HepG2 (cell line): ENCODE results near the gene MMP24OS. TPM values are rescaled to one million over a fixed set of nuclear protein-coding genes. Genes with fewer than 3 reads are reported as not detected.

Source experiments
- ARID2 ChIP-seq: sonication (generic); formaldehyde crosslinking; IDR thresholded peaks from 2 replicates; pipeline ENCODE4 v1.8.1; 2022; ENCODE audit warnings: mild to moderate bottlenecking, missing genetic modification reagents, borderline replicate concordance
- BCL6 ChIP-seq: IDR thresholded peaks from 2 replicates; pipeline ENCODE4 v1.6.1; 2016; ENCODE audit warnings: missing genetic modification reagents, missing compliant biosample characterization
- EHMT2 ChIP-seq: fragments of 200-600 bp; sonication (generic); IDR thresholded peaks from 2 replicates; pipeline ENCODE4 v1.7.0; 2017; ENCODE audit warnings: antibody characterized with exemption, low read depth, low read length, borderline replicate concordance
- ETV6 ChIP-seq: sonication (generic); formaldehyde crosslinking; conservative IDR thresholded peaks from 2 replicates; pipeline ENCODE4 v1.4.0; 2020; ENCODE audit warnings: missing genetic modification reagents
- GTF2F1 ChIP-seq: fragments of 150-350 bp; IDR thresholded peaks from 2 replicates; pipeline ENCODE4 v1.6.1; 2014; ENCODE audit warnings: low read length
- HMGA1 ChIP-seq: sonication (generic); formaldehyde crosslinking; conservative IDR thresholded peaks from 2 replicates; pipeline ENCODE4 v1.4.0; 2020; ENCODE audit warnings: missing genetic modification reagents
- KMT2A ChIP-seq: sonication (generic); formaldehyde crosslinking; IDR thresholded peaks from 2 replicates; pipeline ENCODE4 v1.4.0; 2020; ENCODE audit warnings: missing genetic modification reagents
- NR2F1 ChIP-seq, 2 experiments: fragments of 450-650 bp in 1 of 2; formaldehyde crosslinking in 1 of 2; IDR thresholded peaks; 2 replicates each; pipeline versions ENCODE4 v1.5.0 to v1.6.1; 2016 to 2020; ENCODE audit warnings: mild to moderate bottlenecking in 1 of 2, missing compliant biosample characterization in 1 of 2, missing genetic modification reagents in 1 of 2, moderate library complexity in 1 of 2
- PAF1 ChIP-seq: IDR thresholded peaks from 2 replicates; pipeline ENCODE4 v1.6.1; 2016; ENCODE audit warnings: missing genetic modification reagents, missing compliant biosample characterization
- RXRA ChIP-seq: sonication (generic); formaldehyde crosslinking; IDR thresholded peaks from 2 replicates; pipeline ENCODE4 v1.5.1; 2020; ENCODE audit warnings: missing genetic modification reagents
- ZFP41 ChIP-seq: sonication (generic); formaldehyde crosslinking; IDR thresholded peaks from 2 replicates; pipeline ENCODE4 v1.4.0; 2020; ENCODE audit warnings: mild to moderate bottlenecking, missing genetic modification reagents, borderline replicate concordance
- ZNF331 ChIP-seq: sonication (generic); formaldehyde crosslinking; IDR thresholded peaks from 2 replicates; pipeline ENCODE4 v1.4.0; 2020; ENCODE audit warnings: missing genetic modification reagents
- ZNF562 ChIP-seq: sonication (generic); formaldehyde crosslinking; IDR thresholded peaks from 2 replicates; pipeline ENCODE4 v1.8.0; 2022; ENCODE audit warnings: missing genetic modification reagents, borderline replicate concordance
- ZNF768 ChIP-seq: sonication (generic); formaldehyde crosslinking; IDR thresholded peaks from 2 replicates; pipeline ENCODE4 v1.4.0; 2020; ENCODE audit warnings: missing genetic modification reagents
- polyA plus RNA-seq, 8 experiments: library from polyadenylated mRNA; depleted of rRNA in 3 of 8; stranded (reverse) in 7 of 8; unstranded in 1 of 8; fragments of >200 nt; fragmentation: Illumina TruSeq in 4 of 8; extraction: Trizol in 4 of 8; gene quantifications; 2 replicates each; pipeline versions ENCODE4 v1.2.1 to v1.2.3, GENCODE V29; 2011 to 2016; ENCODE audit warnings: low read depth in 4 of 8, missing spikeins in 1 of 8, mixed read lengths in 1 of 8; ENCODE audit not compliant: insufficient read depth in 1 of 8
- total RNA-seq, 5 experiments: library from RNA; depleted of rRNA; stranded (reverse); fragments of >200 nt; fragmentation: Illumina TruSeq; extraction: Trizol; gene quantifications; 2 replicates each; pipeline ENCODE4 v1.2.3, GENCODE V29; 2016; ENCODE audit warnings: low read depth in 1 of 5
- TF ChIP-seq, protein P1 (sequence below): sonication (generic); formaldehyde crosslinking; IDR thresholded peaks from 2 replicates; pipeline ENCODE4 v1.4.0; 2020; ENCODE audit warnings: missing genetic modification reagents
- TF ChIP-seq, protein P2 (sequence below): sonication (generic); formaldehyde crosslinking; IDR thresholded peaks from 2 replicates; pipeline ENCODE4 v1.4.0; 2020; ENCODE audit warnings: missing genetic modification reagents, mild to moderate bottlenecking, borderline replicate concordance
- TF ChIP-seq, protein P3 (sequence below): sonication (generic); formaldehyde crosslinking; IDR thresholded peaks from 2 replicates; pipeline ENCODE4 v1.4.0; 2020; ENCODE audit warnings: missing genetic modification reagents, low read depth, mild to moderate bottlenecking, borderline replicate concordance
- TF ChIP-seq, protein P4 (sequence below): sonication (generic); formaldehyde crosslinking; IDR thresholded peaks from 2 replicates; pipeline ENCODE4 v1.9.0; 2022; ENCODE audit warnings: low read depth, missing genetic modification reagents
- TF ChIP-seq, protein P5 (sequence below): sonication (generic); formaldehyde crosslinking; IDR thresholded peaks from 2 replicates; pipeline ENCODE4 v1.5.0; 2020; ENCODE audit warnings: missing genetic modification reagents
- TF ChIP-seq, protein P6 (sequence below): fragments of 450-650 bp; IDR thresholded peaks from 2 replicates; pipeline ENCODE4 v1.6.1; 2016

MMP24OS gene
- total and polyA plus RNA-seq, 2 of the 13 experiments (the other 11 are each of a cell fraction or from before 2014, with no cell fraction given) = 6.0 to 8.5 TPM

DNA sequence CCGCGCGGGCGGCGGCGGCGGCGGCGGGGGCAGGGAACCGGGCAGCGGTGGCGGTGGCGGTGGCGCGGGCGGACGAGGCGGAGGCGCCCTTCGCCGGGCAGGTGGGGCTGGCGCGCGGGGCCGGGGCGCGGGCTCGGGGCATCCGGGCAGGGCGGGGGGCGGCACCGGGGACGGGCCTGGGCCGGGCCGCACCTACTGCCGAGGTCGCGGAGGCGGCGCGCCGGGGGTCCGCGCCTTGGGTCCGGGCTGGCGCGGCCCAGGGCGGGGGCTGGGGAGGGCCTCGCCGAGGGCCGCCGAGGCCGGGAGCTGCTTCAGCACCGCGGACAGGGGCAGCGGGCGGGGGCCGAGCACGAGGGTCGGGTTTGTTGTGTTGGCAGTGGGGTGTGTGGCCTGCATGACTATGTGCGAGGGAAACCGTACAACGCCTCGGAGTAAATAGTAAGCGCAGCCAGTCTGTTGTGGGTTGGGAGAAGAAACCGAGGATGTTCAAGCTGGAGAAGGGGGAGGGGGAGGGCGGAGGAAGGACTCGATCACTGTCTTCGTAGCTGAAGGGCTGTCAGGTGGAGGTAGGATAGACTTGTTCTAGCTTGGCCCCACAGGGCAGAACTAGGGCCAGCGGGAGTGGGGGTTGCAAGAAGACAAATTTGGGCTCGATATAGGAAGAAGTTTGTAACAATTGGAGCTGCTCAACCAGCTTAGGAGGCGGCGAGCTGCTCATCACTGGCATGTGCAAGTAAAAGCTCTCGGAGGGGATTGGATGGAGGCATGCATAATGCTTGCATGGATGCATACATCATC, 50.8 kb downstream of the MMP24OS start (continued):
- TF ChIP-seq, protein P1, sequence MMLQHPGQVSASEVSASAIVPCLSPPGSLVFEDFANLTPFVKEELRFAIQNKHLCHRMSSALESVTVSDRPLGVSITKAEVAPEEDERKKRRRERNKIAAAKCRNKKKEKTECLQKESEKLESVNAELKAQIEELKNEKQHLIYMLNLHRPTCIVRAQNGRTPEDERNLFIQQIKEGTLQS (CRISPR knock-in tag) = peak; percentile 85
- TF ChIP-seq RXRA (CRISPR knock-in tag) (peak; percentile 56), ZNF562 (CRISPR knock-in tag) (no peak), KMT2A (CRISPR knock-in tag) (peak; percentile 65; the same call in 1 of the 2 replicates), HMGA1 (CRISPR knock-in tag) (no peak), GTF2F1 (no peak), ZFP41 (CRISPR knock-in tag) (peak; percentile 76; the same call in 1 of the 2 replicates), EHMT2 (peak; percentile 98), ZNF331 (CRISPR knock-in tag) (peak; percentile 96), ARID2 (CRISPR knock-in tag) (peak; percentile 59; the same call in 1 of the 2 replicates), BCL6 (CRISPR knock-in tag) (peak; percentile 76), PAF1 (CRISPR knock-in tag) (no peak), ZNF768 (peak; percentile 89), NR2F1 (CRISPR knock-in tag; IDR thresholded peaks at IDR 0.05) (peak in 1 of 2 experiments; percentile 8; a peak in 1 of 4 replicates), ETV6 (peak; percentile 95; the same call in 1 of the 2 replicates)
- TF ChIP-seq, protein P2, sequence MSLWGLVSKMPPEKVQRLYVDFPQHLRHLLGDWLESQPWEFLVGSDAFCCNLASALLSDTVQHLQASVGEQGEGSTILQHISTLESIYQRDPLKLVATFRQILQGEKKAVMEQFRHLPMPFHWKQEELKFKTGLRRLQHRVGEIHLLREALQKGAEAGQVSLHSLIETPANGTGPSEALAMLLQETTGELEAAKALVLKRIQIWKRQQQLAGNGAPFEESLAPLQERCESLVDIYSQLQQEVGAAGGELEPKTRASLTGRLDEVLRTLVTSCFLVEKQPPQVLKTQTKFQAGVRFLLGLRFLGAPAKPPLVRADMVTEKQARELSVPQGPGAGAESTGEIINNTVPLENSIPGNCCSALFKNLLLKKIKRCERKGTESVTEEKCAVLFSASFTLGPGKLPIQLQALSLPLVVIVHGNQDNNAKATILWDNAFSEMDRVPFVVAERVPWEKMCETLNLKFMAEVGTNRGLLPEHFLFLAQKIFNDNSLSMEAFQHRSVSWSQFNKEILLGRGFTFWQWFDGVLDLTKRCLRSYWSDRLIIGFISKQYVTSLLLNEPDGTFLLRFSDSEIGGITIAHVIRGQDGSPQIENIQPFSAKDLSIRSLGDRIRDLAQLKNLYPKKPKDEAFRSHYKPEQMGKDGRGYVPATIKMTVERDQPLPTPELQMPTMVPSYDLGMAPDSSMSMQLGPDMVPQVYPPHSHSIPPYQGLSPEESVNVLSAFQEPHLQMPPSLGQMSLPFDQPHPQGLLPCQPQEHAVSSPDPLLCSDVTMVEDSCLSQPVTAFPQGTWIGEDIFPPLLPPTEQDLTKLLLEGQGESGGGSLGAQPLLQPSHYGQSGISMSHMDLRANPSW (CRISPR knock-in tag) = no peak
- TF ChIP-seq, protein P3, sequence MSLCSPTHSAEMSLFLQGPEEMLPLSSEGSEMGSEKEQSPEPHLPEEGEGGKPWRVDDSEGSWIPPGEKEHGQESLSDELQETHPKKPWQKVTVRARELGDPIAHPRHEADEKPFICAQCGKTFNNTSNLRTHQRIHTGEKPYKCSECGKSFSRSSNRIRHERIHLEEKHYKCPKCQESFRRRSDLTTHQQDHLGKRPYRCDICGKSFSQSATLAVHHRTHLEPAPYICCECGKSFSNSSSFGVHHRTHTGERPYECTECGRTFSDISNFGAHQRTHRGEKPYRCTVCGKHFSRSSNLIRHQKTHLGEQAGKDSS (CRISPR knock-in tag) = peak; percentile 93; the same call in 1 of the 2 replicates
- TF ChIP-seq, protein P4, sequence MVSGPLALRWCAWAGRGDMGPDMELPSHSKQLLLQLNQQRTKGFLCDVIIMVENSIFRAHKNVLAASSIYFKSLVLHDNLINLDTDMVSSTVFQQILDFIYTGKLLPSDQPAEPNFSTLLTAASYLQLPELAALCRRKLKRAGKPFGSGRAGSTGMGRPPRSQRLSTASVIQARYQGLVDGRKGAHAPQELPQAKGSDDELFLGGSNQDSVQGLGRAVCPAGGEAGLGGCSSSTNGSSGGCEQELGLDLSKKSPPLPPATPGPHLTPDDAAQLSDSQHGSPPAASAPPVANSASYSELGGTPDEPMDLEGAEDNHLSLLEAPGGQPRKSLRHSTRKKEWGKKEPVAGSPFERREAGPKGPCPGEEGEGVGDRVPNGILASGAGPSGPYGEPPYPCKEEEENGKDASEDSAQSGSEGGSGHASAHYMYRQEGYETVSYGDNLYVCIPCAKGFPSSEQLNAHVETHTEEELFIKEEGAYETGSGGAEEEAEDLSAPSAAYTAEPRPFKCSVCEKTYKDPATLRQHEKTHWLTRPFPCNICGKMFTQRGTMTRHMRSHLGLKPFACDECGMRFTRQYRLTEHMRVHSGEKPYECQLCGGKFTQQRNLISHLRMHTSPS = no peak
- TF ChIP-seq, protein P5, sequence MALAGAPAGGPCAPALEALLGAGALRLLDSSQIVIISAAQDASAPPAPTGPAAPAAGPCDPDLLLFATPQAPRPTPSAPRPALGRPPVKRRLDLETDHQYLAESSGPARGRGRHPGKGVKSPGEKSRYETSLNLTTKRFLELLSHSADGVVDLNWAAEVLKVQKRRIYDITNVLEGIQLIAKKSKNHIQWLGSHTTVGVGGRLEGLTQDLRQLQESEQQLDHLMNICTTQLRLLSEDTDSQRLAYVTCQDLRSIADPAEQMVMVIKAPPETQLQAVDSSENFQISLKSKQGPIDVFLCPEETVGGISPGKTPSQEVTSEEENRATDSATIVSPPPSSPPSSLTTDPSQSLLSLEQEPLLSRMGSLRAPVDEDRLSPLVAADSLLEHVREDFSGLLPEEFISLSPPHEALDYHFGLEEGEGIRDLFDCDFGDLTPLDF (CRISPR knock-in tag) = peak; percentile 59; the same call in 1 of the 2 replicates
- TF ChIP-seq, protein P6, sequence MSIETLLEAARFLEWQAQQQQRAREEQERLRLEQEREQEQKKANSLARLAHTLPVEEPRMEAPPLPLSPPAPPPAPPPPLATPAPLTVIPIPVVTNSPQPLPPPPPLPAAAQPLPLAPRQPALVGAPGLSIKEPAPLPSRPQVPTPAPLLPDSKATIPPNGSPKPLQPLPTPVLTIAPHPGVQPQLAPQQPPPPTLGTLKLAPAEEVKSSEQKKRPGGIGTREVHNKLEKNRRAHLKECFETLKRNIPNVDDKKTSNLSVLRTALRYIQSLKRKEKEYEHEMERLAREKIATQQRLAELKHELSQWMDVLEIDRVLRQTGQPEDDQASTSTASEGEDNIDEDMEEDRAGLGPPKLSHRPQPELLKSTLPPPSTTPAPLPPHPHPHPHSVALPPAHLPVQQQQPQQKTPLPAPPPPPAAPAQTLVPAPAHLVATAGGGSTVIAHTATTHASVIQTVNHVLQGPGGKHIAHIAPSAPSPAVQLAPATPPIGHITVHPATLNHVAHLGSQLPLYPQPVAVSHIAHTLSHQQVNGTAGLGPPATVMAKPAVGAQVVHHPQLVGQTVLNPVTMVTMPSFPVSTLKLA = peak; percentile 73
